Neural cell (in vitro differentiated cells): ENCODE data around the gene ABCB4. TPM values are rescaled to one million over a fixed set of nuclear protein-coding genes. Genes with fewer than 3 reads are reported as not detected.

Source experiments
- H2AFZ ChIP-seq: fragments of 200-600, 300-800 bp; sonication (generic), shearing (Covaris generic); 2 replicates; pipeline ENCODE4 v1.6.0; 2014; ENCODE audit warnings: low read depth, mild to moderate bottlenecking, antibody characterized with exemption, low read length, moderate library complexity
- H3F3A ChIP-seq: fragments of 200-600 bp; shearing (Covaris generic); 2 replicates; pipeline ENCODE4 v1.6.1; 2016; ENCODE audit warnings: mild to moderate bottlenecking, moderate library complexity, mixed read lengths, antibody characterized with exemption, low read length; ENCODE audit not compliant: insufficient read depth, poor library complexity, severe bottlenecking
- H3K27ac ChIP-seq: fragments of 200-600, 300-800 bp; sonication (generic), shearing (Covaris generic); 2 replicates; pipeline ENCODE4 v1.5.1; 2014; ENCODE audit warnings: mild to moderate bottlenecking, low read length, moderate library complexity
- H3K27me3 ChIP-seq: fragments of 300-800, 200-600 bp; sonication (generic), shearing (Covaris generic); 2 replicates; pipeline ENCODE4 v1.6.0; 2014; ENCODE audit warnings: mild to moderate bottlenecking, low read depth, low read length, moderate library complexity; ENCODE audit not compliant: insufficient read depth
- H3K36me3 ChIP-seq: fragments of 300-800, 200-600 bp; sonication (generic), shearing (Covaris generic); 2 replicates; pipeline ENCODE4 v1.5.1; 2014; ENCODE audit warnings: mild to moderate bottlenecking, antibody characterized with exemption, low read length, moderate library complexity; ENCODE audit not compliant: insufficient read depth
- H3K4me2 ChIP-seq: fragments of 300-800, 200-600 bp; sonication (generic), shearing (Covaris generic); 2 replicates; pipeline ENCODE4 v1.6.0; 2014; ENCODE audit warnings: mild to moderate bottlenecking, low read length
- H3K4me3 ChIP-seq: fragments of 300-800, 200-600 bp; sonication (generic), shearing (Covaris generic); 2 replicates; pipeline ENCODE4 v1.5.1; 2014; ENCODE audit warnings: mild to moderate bottlenecking, low read length, moderate library complexity
- H3K79me2 ChIP-seq: fragments of 200-600 bp; shearing (Covaris generic); replicated peaks from 2 replicates; pipeline ENCODE4 v1.6.0; 2014; ENCODE audit warnings: mild to moderate bottlenecking, low read length, moderate library complexity; ENCODE audit not compliant: insufficient read depth
- H3K9ac ChIP-seq: fragments of 300-800, 200-600 bp; sonication (generic), shearing (Covaris generic); 2 replicates; pipeline ENCODE4 v1.6.1; 2016; ENCODE audit warnings: mild to moderate bottlenecking, low read length, mixed read lengths
- H3K9me2 ChIP-seq: fragments of 200-600 bp; shearing (Covaris generic); 2 replicates; pipeline ENCODE4 v1.6.1; 2016; ENCODE audit warnings: mild to moderate bottlenecking, low read length, mixed read lengths; ENCODE audit not compliant: insufficient read depth
- H3K9me3 ChIP-seq: fragments of 200-600, 300-800 bp; sonication (generic), shearing (Covaris generic); 2 replicates; pipeline ENCODE4 v1.6.1; 2016; ENCODE audit warnings: mild to moderate bottlenecking, mixed run types, low read length, moderate library complexity, mixed read lengths
- H4K20me1 ChIP-seq: fragments of 200-600 bp; shearing (Covaris generic); 2 replicates; pipeline ENCODE4 v1.6.1; 2016; ENCODE audit warnings: mild to moderate bottlenecking, mixed run types; ENCODE audit not compliant: insufficient read depth
- CTCF ChIP-seq: fragments of 450-650 bp; IDR thresholded peaks from 2 replicates; pipeline ENCODE4 v1.5.1; 2014; ENCODE audit warnings: antibody characterized with exemption, mild to moderate bottlenecking, moderate library complexity; ENCODE audit not compliant: poor library complexity, severe bottlenecking
- EP300 ChIP-seq: fragments of 450-650 bp; conservative IDR thresholded peaks from 2 replicates; pipeline ENCODE4 v1.6.1; 2014; ENCODE audit warnings: antibody characterized with exemption, mild to moderate bottlenecking, moderate library complexity; ENCODE audit not compliant: poor library complexity, severe bottlenecking
- EZH2 ChIP-seq: fragments of 200-600, 300-800 bp; shearing (Covaris generic), sonication (generic); IDR thresholded peaks from 2 replicates; pipeline ENCODE4 v1.6.1; 2014; ENCODE audit warnings: antibody characterized with exemption, low read length, borderline replicate concordance, mild to moderate bottlenecking; ENCODE audit not compliant: insufficient read depth, poor library complexity, severe bottlenecking
- MXI1 ChIP-seq: fragments of 450-650 bp; conservative IDR thresholded peaks from 2 replicates; pipeline ENCODE4 v1.6.1; 2014; ENCODE audit warnings: antibody characterized with exemption, mild to moderate bottlenecking; ENCODE audit not compliant: poor library complexity, severe bottlenecking
- POLR2AphosphoS5 ChIP-seq: IDR thresholded peaks from 2 replicates; pipeline ENCODE4 v1.6.1; 2012
- RAD21 ChIP-seq: fragments of 450-650 bp; conservative IDR thresholded peaks from 2 replicates; pipeline ENCODE4 v1.6.1; 2014; ENCODE audit warnings: antibody characterized with exemption, mild to moderate bottlenecking, moderate library complexity
- SMC3 ChIP-seq: fragments of 450-650 bp; conservative IDR thresholded peaks from 2 replicates; pipeline ENCODE4 v1.6.1; 2014; ENCODE audit warnings: antibody characterized with exemption, mild to moderate bottlenecking, moderate library complexity; ENCODE audit not compliant: poor library complexity
- TAF1 ChIP-seq: IDR thresholded peaks from 2 replicates; pipeline ENCODE4 v1.6.1; 2012; ENCODE audit warnings: low read depth
- polyA plus RNA-seq: library from polyadenylated mRNA; depleted of rRNA; stranded (reverse); fragments of >200 nt; gene quantifications from 2 replicates; pipeline ENCODE4 v1.2.3, GENCODE V29; 2014
- TF ChIP-seq, protein P1 (sequence below): IDR thresholded peaks from 2 replicates; pipeline ENCODE4 v1.6.1; 2012; ENCODE audit warnings: borderline replicate concordance

ABCB4 gene
- polyA plus RNA-seq, 1 donor from 2014 or later: not detected

GRCh38 chr7:87424075-87424474, 51.4 kb downstream of the ABCB4 start:
- Histone ChIP-seq H4K20me1 (no peaks in the 10 kb centered on the region), H3K27ac (no peak overlapping the region), H3K9ac (no peak overlapping the region), H3K79me2 (no peaks in the 10 kb centered on the region), H3K9me2 (no peaks in the 10 kb centered on the region), H3K4me3 (no peak overlapping the region), H3K9me3 (no peaks in the 10 kb centered on the region), H3K36me3 (no peaks in the 10 kb centered on the region), H3F3A (no peaks in the 10 kb centered on the region), H2AFZ (no peak overlapping the region), H3K4me2 (no peak overlapping the region), H3K27me3 (no peaks in the 10 kb centered on the region)
- TF ChIP-seq EZH2: no peak
- TF ChIP-seq TAF1: no peak
- TF ChIP-seq, protein P1, sequence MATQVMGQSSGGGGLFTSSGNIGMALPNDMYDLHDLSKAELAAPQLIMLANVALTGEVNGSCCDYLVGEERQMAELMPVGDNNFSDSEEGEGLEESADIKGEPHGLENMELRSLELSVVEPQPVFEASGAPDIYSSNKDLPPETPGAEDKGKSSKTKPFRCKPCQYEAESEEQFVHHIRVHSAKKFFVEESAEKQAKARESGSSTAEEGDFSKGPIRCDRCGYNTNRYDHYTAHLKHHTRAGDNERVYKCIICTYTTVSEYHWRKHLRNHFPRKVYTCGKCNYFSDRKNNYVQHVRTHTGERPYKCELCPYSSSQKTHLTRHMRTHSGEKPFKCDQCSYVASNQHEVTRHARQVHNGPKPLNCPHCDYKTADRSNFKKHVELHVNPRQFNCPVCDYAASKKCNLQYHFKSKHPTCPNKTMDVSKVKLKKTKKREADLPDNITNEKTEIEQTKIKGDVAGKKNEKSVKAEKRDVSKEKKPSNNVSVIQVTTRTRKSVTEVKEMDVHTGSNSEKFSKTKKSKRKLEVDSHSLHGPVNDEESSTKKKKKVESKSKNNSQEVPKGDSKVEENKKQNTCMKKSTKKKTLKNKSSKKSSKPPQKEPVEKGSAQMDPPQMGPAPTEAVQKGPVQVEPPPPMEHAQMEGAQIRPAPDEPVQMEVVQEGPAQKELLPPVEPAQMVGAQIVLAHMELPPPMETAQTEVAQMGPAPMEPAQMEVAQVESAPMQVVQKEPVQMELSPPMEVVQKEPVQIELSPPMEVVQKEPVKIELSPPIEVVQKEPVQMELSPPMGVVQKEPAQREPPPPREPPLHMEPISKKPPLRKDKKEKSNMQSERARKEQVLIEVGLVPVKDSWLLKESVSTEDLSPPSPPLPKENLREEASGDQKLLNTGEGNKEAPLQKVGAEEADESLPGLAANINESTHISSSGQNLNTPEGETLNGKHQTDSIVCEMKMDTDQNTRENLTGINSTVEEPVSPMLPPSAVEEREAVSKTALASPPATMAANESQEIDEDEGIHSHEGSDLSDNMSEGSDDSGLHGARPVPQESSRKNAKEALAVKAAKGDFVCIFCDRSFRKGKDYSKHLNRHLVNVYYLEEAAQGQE: no peak
- no peak for TF ChIP-seq SMC3

- Histone ChIP-seq H3K36me3 (no peaks in the 10 kb centered on the region), H3K4me2 (no peak overlapping the region), H3K79me2 (no peaks in the 10 kb centered on the region), H3F3A (no peaks in the 10 kb centered on the region), H3K9me3 (no peaks in the 10 kb centered on the region), H3K4me3 (no peak overlapping the region), H3K27ac (no peak overlapping the region), H2AFZ (no peak overlapping the region), H3K9ac (no peak overlapping the region), H3K27me3 (no peaks in the 10 kb centered on the region), H4K20me1 (no peaks in the 10 kb centered on the region), H3K9me2 (no peaks in the 10 kb centered on the region)
- TF ChIP-seq CTCF: no peak
- TF ChIP-seq POLR2AphosphoS5: no peak
- no peak for TF ChIP-seq EZH2
- TF ChIP-seq SMC3: no peak
- TF ChIP-seq, protein P1: no peak
- no peak for TF ChIP-seq TAF1
- no peak for TF ChIP-seq MXI1
- TF ChIP-seq EP300: no peak
- TF ChIP-seq RAD21: no peak
These were observed 55.3 kb downstream of the ABCB4 start for GRCh38 chr7:87420173-87420572.
